Body of pancreas (tissue), 4 donors: Measurements from ENCODE around the gene PACRG.

Source experiments
- CTCF ChIP-seq, 7 experiments: fragments of 450-650 bp in 4 of 7; fragments of 200-600 bp in 3 of 7; sonication (generic) in 3 of 7; IDR thresholded peaks; one replicate each; pipeline ENCODE4 v1.5.1; 2016 to 2019; ENCODE audit warnings: antibody characterized with exemption in 7 of 7
- POLR2A ChIP-seq, 3 donors: fragments of 450-650 bp; IDR thresholded peaks; one replicate each; pipeline ENCODE4 v1.6.1; 2016; ENCODE audit warnings: antibody characterized with exemption in 3 of 3, mild to moderate bottlenecking in 2 of 3

DNA sequence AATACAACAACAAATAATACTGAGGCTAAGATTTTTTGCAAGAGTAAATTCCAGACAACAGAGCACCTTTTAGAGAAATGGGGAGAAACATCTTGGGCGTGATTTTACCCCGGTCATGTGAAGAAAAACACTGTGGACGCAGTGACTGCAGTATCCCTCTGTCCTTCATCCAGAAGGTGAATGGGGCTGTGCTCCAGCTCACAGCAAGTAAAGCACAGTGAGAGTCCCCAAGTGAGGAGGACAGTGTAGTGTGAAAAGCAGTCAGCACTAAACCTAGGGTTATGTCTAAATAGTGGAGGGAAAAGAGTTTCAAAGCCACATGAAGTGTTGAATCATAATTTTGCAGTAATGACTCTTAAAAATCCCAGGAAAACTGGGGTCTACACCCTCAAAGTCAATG, 338.4 kb downstream of the PACRG start:
- TF ChIP-seq CTCF (IDR thresholded peaks at IDR 0.05) (no peak), POLR2A (IDR thresholded peaks at IDR 0.05) (no peak)
